Astrocyte of the cerebellum (primary cell): ENCODE measurements around the gene DNMT3A.

ENCODE experiments used
- DNase-seq: peaks from one replicate; pipeline ENCODE4 v3.0.0-alpha.2; 2011; ENCODE audit warnings: low read depth
- H3K4me3 ChIP-seq: 2 replicates; pipeline ENCODE4 v1.5.1; 2011; ENCODE audit warnings: mild to moderate bottlenecking, low read depth, low read length, moderate library complexity
- CTCF ChIP-seq: IDR thresholded peaks from 2 replicates; pipeline ENCODE4 v1.5.1; 2012; ENCODE audit warnings: low read length, low read depth, moderate library complexity, mild to moderate bottlenecking; ENCODE audit errors: missing control alignments
- in situ Hi-C: cut with HindIII; loops from 2 replicates; pipeline ENCODE4 v1.10.0; 2017; ENCODE audit warnings: low sequenced_read_pairs

Gene DNMT3A

GRCh38 chr2:25243995-25244394 is 97.7 kb downstream of the DNMT3A start:
- in situ Hi-C loops, result no loop called here
- no peak overlapping the region for H3K4me3 ChIP-seq
- no peak for DNase-seq
- no peak for TF ChIP-seq CTCF

- H3K4me3 ChIP-seq, result no peak overlapping the region
- no peak for TF ChIP-seq CTCF
- DNase-seq, result no peak
- in situ Hi-C loops, result no loop called here
Observed at GRCh38 chr2:25241452-25241851, 100.3 kb downstream of the DNMT3A start.

- TF ChIP-seq CTCF, result no peak
- in situ Hi-C loops, result no loop called here
- H3K4me3 ChIP-seq, result no peak overlapping the region
- no peak for DNase-seq
Observed at GRCh38 chr2:25240636-25241035, 101.1 kb downstream of the DNMT3A start.

- no peak for TF ChIP-seq CTCF
- in situ Hi-C loops, result no loop called here
- DNase-seq, result no peak
- H3K4me3 ChIP-seq, result no peak overlapping the region
Observed at GRCh38 chr2:25238920-25239319, 102.8 kb downstream of the DNMT3A start.

- DNase-seq, result no peak
- no peak for TF ChIP-seq CTCF
- in situ Hi-C loops, result no loop called here
- H3K4me3 ChIP-seq, result no peak overlapping the region
Observed at GRCh38 chr2:25237764-25238163, 104.0 kb downstream of the DNMT3A start.

GRCh38 chr2:25236736-25237135 is 105.0 kb downstream of the DNMT3A start:
- DNase-seq, result no peak
- in situ Hi-C loops, result no loop called here
- no peak overlapping the region for H3K4me3 ChIP-seq
- TF ChIP-seq CTCF, result no peak

GRCh38 chr2:25234738-25235137 is 107.0 kb downstream of the DNMT3A start:
- no peak for TF ChIP-seq CTCF
- in situ Hi-C loops, result no loop called here
- no peak overlapping the region for H3K4me3 ChIP-seq
- no peak for DNase-seq
